ENCODE measurements around the gene CRYM. TPM values are rescaled to one million over a fixed set of nuclear protein-coding genes. Genes with fewer than 3 reads are reported as not detected.
"Not testable (repeated sequence)": the region's sequence is repeated elsewhere in the genome, so short reads cannot be mapped to it uniquely, and the experiment has no call there.

Gene CRYM
- total RNA-seq, 1 donor = not detected

- no peak overlapping the region for H3K4me3 ChIP-seq (ENCODE audit: low read depth, low read length)
- no peak for DNase-seq (ENCODE audit: low read depth)
- TF ChIP-seq CTCF (IDR thresholded peaks at IDR 0.05; ENCODE audit: insufficient read depth, low read depth, low read length) = no peak
These were observed 24.6 kb downstream of the CRYM start for GRCh38 chr16:21253470-21253869.

DNA sequence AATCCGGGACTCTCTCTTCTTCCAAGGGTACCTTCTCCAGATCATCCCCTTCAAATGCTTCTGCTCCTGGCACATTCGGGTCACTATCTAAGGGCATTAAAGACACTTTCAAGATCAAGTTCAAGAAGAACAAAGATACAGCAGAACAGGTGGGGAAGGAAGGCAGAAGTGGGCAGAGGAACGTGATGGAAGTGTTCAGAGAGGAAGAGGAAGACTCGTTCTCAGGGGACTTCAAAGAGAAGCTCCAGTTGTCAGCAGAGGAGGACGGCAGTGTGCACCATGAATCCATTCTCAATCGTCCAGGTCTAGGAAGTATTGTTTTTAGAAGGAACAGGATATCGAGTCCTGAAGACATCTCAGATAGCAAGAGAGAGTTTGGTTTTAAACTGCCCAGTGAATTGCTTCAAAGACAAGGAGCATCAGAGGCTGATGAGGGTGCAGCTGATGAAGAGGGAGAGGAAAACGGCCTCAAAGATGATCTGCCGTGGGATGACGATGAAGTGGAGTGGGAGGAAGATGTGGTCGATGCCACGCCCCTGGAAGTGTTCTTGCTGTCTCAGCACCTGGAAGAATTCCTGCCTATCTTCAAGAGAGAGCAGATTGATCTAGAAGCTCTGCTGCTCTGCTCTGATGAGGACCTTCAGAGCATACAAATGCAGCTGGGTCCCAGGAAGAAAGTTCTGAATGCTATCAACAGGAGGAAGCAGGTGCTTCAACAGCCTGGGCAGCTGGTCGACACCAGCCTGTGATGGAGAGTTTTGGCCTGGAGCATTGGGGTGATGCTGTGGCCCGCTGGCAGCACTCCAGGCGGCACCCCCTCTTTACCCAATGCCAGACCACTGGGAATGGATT lies 27.8 kb downstream of the CRYM start:
- no peak for DNase-seq (ENCODE audit: low read depth)
- no peak for TF ChIP-seq CTCF (IDR thresholded peaks at IDR 0.05; ENCODE audit: insufficient read depth, low read depth, low read length)

DNA sequence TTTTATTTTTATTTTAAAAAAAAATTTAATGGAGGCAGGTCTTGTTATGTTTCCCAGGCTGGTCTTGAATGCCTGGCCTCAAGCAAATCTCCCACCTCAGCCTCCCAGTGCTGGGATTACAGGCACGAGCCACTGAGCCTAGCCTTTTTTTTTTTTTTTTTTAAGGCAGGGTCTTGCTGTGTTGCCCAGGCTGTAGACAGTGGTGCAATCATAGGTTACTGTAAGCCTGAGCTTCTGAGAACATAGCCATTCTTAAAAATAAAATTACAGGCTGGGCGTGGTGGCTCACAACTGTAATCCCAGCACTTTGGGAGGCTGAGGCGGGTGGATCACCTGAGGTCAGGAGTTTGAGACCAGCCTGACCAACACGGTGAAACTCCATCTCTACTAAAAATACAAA lies 29.9 kb downstream of the CRYM start:
- DNase-seq (ENCODE audit: low read depth); H3K4me3 ChIP-seq (ENCODE audit: low read depth, low read length): not testable (repeated sequence)

More for the DNA sequence above, 27.8 kb downstream of the CRYM start:
- no peak overlapping the region for H3K4me3 ChIP-seq (ENCODE audit: low read depth, low read length)

GRCh38 chr16:21244518-21245215 lies 33.4 kb downstream of the CRYM start:
- DNase-seq (ENCODE audit: low read depth) = no peak
- H3K4me3 ChIP-seq (ENCODE audit: low read depth, low read length) = no peak overlapping the region
- no peak for TF ChIP-seq CTCF (IDR thresholded peaks at IDR 0.05; ENCODE audit: insufficient read depth, low read depth, low read length)

DNA sequence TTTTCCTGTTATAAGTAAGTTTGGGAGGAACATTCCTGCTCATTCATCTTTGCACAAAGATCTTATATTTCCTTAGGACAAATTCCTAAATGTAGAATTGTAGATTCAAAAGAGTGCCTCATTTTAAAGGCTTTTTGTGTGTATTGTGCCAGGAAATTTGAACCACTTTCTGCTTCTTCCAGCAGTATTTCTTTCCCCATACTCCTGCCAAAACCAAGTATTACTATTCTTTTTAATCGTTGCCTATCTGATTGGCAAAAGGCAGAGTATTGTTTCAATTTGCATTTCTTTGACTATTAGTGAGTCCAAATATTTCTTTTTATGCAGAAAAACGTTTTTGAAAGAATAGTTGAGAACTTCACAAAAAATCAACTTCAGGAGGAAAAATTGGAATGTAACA lies 35.3 kb downstream of the CRYM start:
- H3K4me3 ChIP-seq (ENCODE audit: low read depth, low read length) = no peak overlapping the region
- TF ChIP-seq CTCF (IDR thresholded peaks at IDR 0.05; ENCODE audit: insufficient read depth, low read depth, low read length) = no peak
- DNase-seq (ENCODE audit: low read depth) = no peak

DNA sequence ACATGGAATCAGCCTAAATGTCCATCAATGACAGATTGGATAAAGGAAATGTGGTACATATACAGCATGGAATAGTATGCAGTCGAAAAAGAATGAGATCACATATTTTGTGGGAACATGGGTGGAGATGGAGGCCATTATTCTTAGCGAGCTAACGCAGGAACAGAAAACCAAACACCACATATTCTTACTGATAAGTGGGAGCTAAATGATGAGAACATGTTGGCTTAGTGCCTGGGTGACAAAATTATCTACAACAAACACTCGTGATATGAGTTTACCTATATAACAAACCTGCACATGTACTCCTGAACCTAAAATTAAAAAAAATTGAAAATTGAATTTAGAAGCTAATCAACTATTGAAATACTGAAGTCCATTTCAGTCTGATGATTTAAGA lies 38.4 kb downstream of the CRYM start:
- H3K4me3 ChIP-seq (ENCODE audit: low read depth, low read length) = no peak overlapping the region
- no peak for DNase-seq (ENCODE audit: low read depth)
- TF ChIP-seq CTCF (IDR thresholded peaks at IDR 0.05; ENCODE audit: insufficient read depth, low read depth, low read length) = no peak

GRCh38 chr16:21236831-21237230 lies 41.3 kb downstream of the CRYM start:
- TF ChIP-seq CTCF (IDR thresholded peaks at IDR 0.05; ENCODE audit: insufficient read depth, low read depth, low read length) = no peak
- no peak overlapping the region for H3K4me3 ChIP-seq (ENCODE audit: low read depth, low read length)
- no peak for DNase-seq (ENCODE audit: low read depth)

Data from fibroblast of villous mesenchyme (primary cell).